SK-N-SH (cell line): Measurements from ENCODE around the gene CFHR2.

ENCODE experiments used
- EP300 ChIP-seq, 2 experiments: IDR thresholded peaks; 2 replicates each; pipeline versions ENCODE4 v1.4.0 to v1.6.1; 2012; ENCODE audit warnings: borderline replicate concordance in 1 of 2, low read depth in 1 of 2, low read length in 1 of 2
- EZH2phosphoT487 ChIP-seq: fragments of 200-600 bp; sonication (generic); IDR thresholded peaks from 2 replicates; pipeline ENCODE4 v1.6.1; 2017; ENCODE audit warnings: low read depth, mixed run types, mild to moderate bottlenecking, antibody characterized with exemption, moderate library complexity, borderline replicate concordance
- MAX ChIP-seq: IDR thresholded peaks from 2 replicates; pipeline ENCODE4 v1.4.0; 2012; ENCODE audit warnings: low read depth
- TAF1 ChIP-seq: IDR thresholded peaks from 2 replicates; pipeline ENCODE4 v1.6.1; 2012; ENCODE audit warnings: low read depth, mild to moderate bottlenecking, low read length, moderate library complexity, borderline replicate concordance
- TF ChIP-seq, protein P1 (sequence below): fragments of 200-600 bp; sonication (generic); IDR thresholded peaks from 2 replicates; pipeline ENCODE4 v1.6.1; 2017; ENCODE audit warnings: antibody characterized with exemption, mild to moderate bottlenecking, moderate library complexity

DNA sequence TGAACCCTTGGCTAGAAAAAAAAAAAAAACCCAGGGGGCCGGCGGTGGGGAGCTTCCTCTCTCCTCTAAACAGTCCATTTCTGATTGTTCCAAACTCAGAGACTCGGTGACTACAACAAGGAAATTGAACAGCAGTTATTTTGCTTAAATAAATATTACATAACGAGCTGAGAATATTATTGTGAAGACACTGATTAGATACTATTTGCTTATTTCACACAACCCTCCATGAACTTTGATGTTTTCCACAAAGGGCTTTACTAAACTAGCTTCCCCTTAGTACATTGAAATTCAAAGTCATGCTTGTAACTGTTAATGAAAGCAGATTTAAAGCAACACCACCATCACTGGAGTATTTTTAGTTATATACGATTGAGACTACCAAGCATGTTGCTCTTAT, 33.7 kb downstream of the CFHR2 start, which contains the start of gene CFHR5:
- TF ChIP-seq EP300 (IDR thresholded peaks at IDR 0.05; ENCODE audit: borderline replicate concordance in 1 of 2, low read depth in 1 of 2, low read length in 1 of 2) (no peak), MAX (no peak), EZH2phosphoT487 (no peak), TAF1 (no peak)
- TF ChIP-seq, protein P1, sequence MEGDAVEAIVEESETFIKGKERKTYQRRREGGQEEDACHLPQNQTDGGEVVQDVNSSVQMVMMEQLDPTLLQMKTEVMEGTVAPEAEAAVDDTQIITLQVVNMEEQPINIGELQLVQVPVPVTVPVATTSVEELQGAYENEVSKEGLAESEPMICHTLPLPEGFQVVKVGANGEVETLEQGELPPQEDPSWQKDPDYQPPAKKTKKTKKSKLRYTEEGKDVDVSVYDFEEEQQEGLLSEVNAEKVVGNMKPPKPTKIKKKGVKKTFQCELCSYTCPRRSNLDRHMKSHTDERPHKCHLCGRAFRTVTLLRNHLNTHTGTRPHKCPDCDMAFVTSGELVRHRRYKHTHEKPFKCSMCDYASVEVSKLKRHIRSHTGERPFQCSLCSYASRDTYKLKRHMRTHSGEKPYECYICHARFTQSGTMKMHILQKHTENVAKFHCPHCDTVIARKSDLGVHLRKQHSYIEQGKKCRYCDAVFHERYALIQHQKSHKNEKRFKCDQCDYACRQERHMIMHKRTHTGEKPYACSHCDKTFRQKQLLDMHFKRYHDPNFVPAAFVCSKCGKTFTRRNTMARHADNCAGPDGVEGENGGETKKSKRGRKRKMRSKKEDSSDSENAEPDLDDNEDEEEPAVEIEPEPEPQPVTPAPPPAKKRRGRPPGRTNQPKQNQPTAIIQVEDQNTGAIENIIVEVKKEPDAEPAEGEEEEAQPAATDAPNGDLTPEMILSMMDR = no peak
